K562 (cell line): ENCODE measurements around the gene MDM1. TPM values are rescaled to one million over a fixed set of nuclear protein-coding genes. Genes with fewer than 3 reads are reported as not detected.

ENCODE experiments used
- ATAC-seq: fragments of 200-7000 bp; cut with Tn5 transposase; 3 replicates; pipeline ENCODE4 v1.9.1; 2020; ENCODE audit warnings: moderate library complexity
- BruUV-seq: library from RNA; stranded (reverse); fragments of 400-500 nt; replicated peaks from 2 replicates; lab custom pipeline; 2021; lab: Mats Ljungman, UMichigan
- CTCF ChIA-PET: fragments of 300-600 bp; formaldehyde crosslinking; extraction: SDS; loops from one replicate; lab custom pipeline; 2021; ENCODE audit warnings: low intra/inter-chr PET ratio; lab: Yijun Ruan, JAX
- POLR2A ChIA-PET: fragments of 300-600, 350-650 bp; sonication (Branson Sonifier 250); formaldehyde crosslinking; extraction: SDS; loops from one replicate; lab custom pipeline; 2021; ENCODE audit warnings: antibody characterized with exemption, inconsistent platforms; lab: Yijun Ruan, JAX
- DNase-seq, 4 experiments: peaks; one replicate each; pipeline versions ENCODE4 v3.0.0 to v3.0.0-alpha.2; 2011 to 2018; ENCODE audit warnings: low spot score in 3 of 4, mixed read lengths in 3 of 4; ENCODE audit errors: extremely low read depth in 1 of 4
- FAIRE-seq: peaks from 2 replicates; lab custom pipeline; 2011; peaks lifted over from hg19 to GRCh38; lab: Jason Lieb, UNC
- H2AFZ ChIP-seq: 2 replicates; pipeline ENCODE4 v1.6.0; 2011; ENCODE audit warnings: low read depth, low read length, control low read depth, inconsistent platforms
- H3K27ac ChIP-seq: fragments of 200-600 bp; 3 replicates; pipeline ENCODE4 v1.8.0; 2011; ENCODE audit warnings: low read depth, mild to moderate bottlenecking, control low read depth, inconsistent platforms, low read length, moderate library complexity, mixed read lengths; ENCODE audit errors: extremely low read depth
- H3K27me3 ChIP-seq, 2 experiments: fragments of 300-600 bp in 1 of 2; 2 replicates in 1 of 2; 3 replicates in 1 of 2; pipeline versions ENCODE4 v1.6.0 to v1.8.0; 2011; ENCODE audit warnings: inconsistent platforms in 2 of 2, low read length in 2 of 2, mild to moderate bottlenecking in 1 of 2, mixed read lengths in 1 of 2, moderate library complexity in 1 of 2; ENCODE audit not compliant: control insufficient read depth in 2 of 2, insufficient read depth in 2 of 2
- H3K36me3 ChIP-seq: fragments of 300-600 bp; 3 replicates; pipeline ENCODE4 v1.8.0; 2011; ENCODE audit warnings: mild to moderate bottlenecking, low read length, inconsistent platforms; ENCODE audit not compliant: control insufficient read depth, insufficient read depth
- H3K4me1 ChIP-seq, 2 experiments: fragments of 200-600 bp in 1 of 2; replicated peaks in 1 of 2; 2 replicates in 1 of 2; 3 replicates in 1 of 2; pipeline versions ENCODE4 v1.5.1 to v1.8.0; 2011; ENCODE audit warnings: inconsistent platforms in 2 of 2, low read length in 2 of 2, mild to moderate bottlenecking in 1 of 2, mixed read lengths in 1 of 2, moderate library complexity in 1 of 2; ENCODE audit not compliant: control insufficient read depth in 2 of 2, insufficient read depth in 2 of 2
- H3K4me2 ChIP-seq: 2 replicates; pipeline ENCODE4 v1.6.1; 2011; ENCODE audit warnings: low read length, control low read depth, inconsistent platforms, mixed read lengths; ENCODE audit not compliant: insufficient read depth
- H3K4me3 ChIP-seq: fragments of 200-600 bp; sonication (generic), shearing (Covaris generic); 2 replicates; pipeline ENCODE4 v1.5.1; 2016; ENCODE audit warnings: control low read depth, inconsistent platforms
- H3K79me2 ChIP-seq: fragments of 200-600 bp; 3 replicates; pipeline ENCODE4 v1.8.0; 2011; ENCODE audit warnings: low read length, inconsistent platforms; ENCODE audit not compliant: control insufficient read depth, insufficient read depth
- H3K9ac ChIP-seq, 2 experiments: 2 replicates each; pipeline versions ENCODE4 v1.6.0 to v1.6.1; 2011; ENCODE audit warnings: low read depth in 2 of 2, low read length in 2 of 2, control low read depth in 1 of 2, inconsistent platforms in 1 of 2, mild to moderate bottlenecking in 1 of 2, mixed read lengths in 1 of 2; ENCODE audit not compliant: insufficient read depth in 1 of 2
- H3K9me1 ChIP-seq: one replicate; pipeline ENCODE4 v1.6.0; 2011; ENCODE audit warnings: inconsistent platforms, mild to moderate bottlenecking, low read length, moderate library complexity; ENCODE audit not compliant: control insufficient read depth, insufficient read depth
- H3K9me3 ChIP-seq: replicated peaks from 2 replicates; pipeline ENCODE4 v1.5.1; 2011; ENCODE audit warnings: low read depth, low read length, inconsistent platforms; ENCODE audit not compliant: control insufficient read depth, insufficient read depth
- H4K20me1 ChIP-seq: replicated peaks from 2 replicates; pipeline ENCODE4 v1.6.1; 2011; ENCODE audit warnings: low read length, inconsistent platforms, mixed read lengths; ENCODE audit not compliant: control insufficient read depth, insufficient read depth
- CAMTA2 ChIP-seq: fragments of 250-450 bp; sonication (Bioruptor Pico); conservative IDR thresholded peaks from 2 replicates; pipeline ENCODE4 v1.5.1; 2022
- CEBPZ ChIP-seq: fragments of 150-350 bp; IDR thresholded peaks from 2 replicates; pipeline ENCODE4 v1.6.1; 2014; ENCODE audit warnings: low read depth, mild to moderate bottlenecking, low read length, borderline replicate concordance
- DNMT1 ChIP-seq: fragments of 450-650 bp; IDR thresholded peaks from 2 replicates; pipeline ENCODE4 v1.6.1; 2016; ENCODE audit warnings: antibody characterized with exemption, mild to moderate bottlenecking
- HMG20A ChIP-seq: fragments of 450-650 bp; formaldehyde crosslinking; conservative IDR thresholded peaks from 2 replicates; pipeline ENCODE4 v1.4.0; 2020; ENCODE audit warnings: mild to moderate bottlenecking, mixed read lengths
- MCM7 ChIP-seq, 2 experiments: fragments of 450-650 bp; IDR thresholded peaks; 2 replicates each; pipeline ENCODE4 v1.6.1; 2016 to 2018
- MLLT1 ChIP-seq, 2 experiments: fragments of 450-650 bp; IDR thresholded peaks; 2 replicates each; pipeline ENCODE4 v1.6.1; 2016
- TAF9B ChIP-seq: fragments of 450-650 bp; IDR thresholded peaks from 2 replicates; pipeline ENCODE4 v1.6.1; 2018; ENCODE audit warnings: mild to moderate bottlenecking; ENCODE audit not compliant: partially characterized antibody
- XRCC5 ChIP-seq: fragments of 200-400 bp; formaldehyde crosslinking; IDR thresholded peaks from 2 replicates; pipeline ENCODE4 v1.6.1; 2017; ENCODE audit warnings: low read depth, mild to moderate bottlenecking, low read length
- in situ Hi-C: fragments of 300-500 bp; cut with MboI; formaldehyde crosslinking; loops from 4 replicates; pipeline ENCODE4 v1.15.0; 2018; ENCODE audit warnings: inconsistent platforms, mixed read lengths
- intact Hi-C: fragments of 100-400 bp; cut with micrococcal nuclease; formaldehyde crosslinking; loops from 2 replicates; pipeline ENCODE4 v1.14.2; 2022
- polyA plus RNA-seq, 8 experiments: library from polyadenylated mRNA; depleted of rRNA in 4 of 8; stranded (reverse) in 5 of 8; unstranded in 3 of 8; fragments of >200 nt; fragmentation: Nextera tagmentation in 2 of 8; fragmentation: Illumina TruSeq in 1 of 8; extraction: Ambion mirVana in 2 of 8; extraction: Trizol in 1 of 8; gene quantifications; 2 replicates each; pipeline versions ENCODE4 v1.2.1 to v1.2.3, GENCODE V29; 2011 to 2014; ENCODE audit warnings: inconsistent platforms in 1 of 8, missing spikeins in 1 of 8
- total RNA-seq, 7 experiments: library from RNA; depleted of rRNA in 6 of 7; stranded (reverse); fragments of >200 nt in 6 of 7; fragmentation: Illumina TruSeq in 2 of 7; extraction: Trizol in 2 of 7; gene quantifications; 2 replicates each; pipeline versions ENCODE4 v1.2.1 to v1.2.3, GENCODE V29; 2011 to 2021; ENCODE audit warnings: low replicate concordance in 1 of 7

Gene MDM1
- total and polyA plus RNA-seq, 9 of the 15 experiments (the other 6 are each of a cell fraction or from before 2014, with no cell fraction given): 7.5 to 16.8 (median 13.1) TPM

GRCh38 chr12:68263366-68263765, 68.8 kb downstream of the MDM1 start (continued):
- TF ChIP-seq TAF9B: no peak
- TF ChIP-seq, all 486 proteins: peak for 0

GRCh38 chr12:68261896-68262295, 70.3 kb downstream of the MDM1 start:
- no peak overlapping the region for H2AFZ ChIP-seq
- TF ChIP-seq XRCC5: no peak
- no peak for TF ChIP-seq CEBPZ
- no peak for TF ChIP-seq HMG20A
- TF ChIP-seq MCM7 (IDR thresholded peaks at IDR 0.05): no peak
- no peak for TF ChIP-seq DNMT1
- TF ChIP-seq MLLT1 (IDR thresholded peaks at IDR 0.05): no peak
- no peak for TF ChIP-seq CAMTA2 (CRISPR knock-in tag)
- H3K9me3 ChIP-seq: no peaks in the 10 kb centered on the region
- H3K4me3 ChIP-seq: no peak overlapping the region
- H3K36me3 ChIP-seq: no peaks in the 10 kb centered on the region
- ChIA-PET CTCF (no interaction called here), POLR2A (interaction anchor here (1.4 kb wide), 1 partner anchor 13 kb away, joined by 3 read pairs; no protein-coding TSS in a partner anchor)
- H3K27ac ChIP-seq: no peak overlapping the region
- no peak for FAIRE-seq
- H3K4me1 ChIP-seq: no peaks in the 10 kb centered on the region
- no peak overlapping the region for H3K9ac ChIP-seq
- no peak for DNase-seq
- H3K9me1 ChIP-seq: no peaks in the 10 kb centered on the region
- ATAC-seq: no peak
- in situ Hi-C loops (no loop called here), intact Hi-C loops (no loop called here)
- H3K4me2 ChIP-seq: no peak overlapping the region
- BruUV-seq: no TSS peak
- H3K79me2 ChIP-seq: no peaks in the 10 kb centered on the region
- H3K27me3 ChIP-seq: peaks cover 10 to 13% of the 10 kb centered on the region in 2 experiments
- H4K20me1 ChIP-seq: no peaks in the 10 kb centered on the region
